Fibroblast of skin of abdomen (primary cell): ENCODE results near the gene DPH1.

ENCODE experiments used
- DNase-seq: peaks from one replicate; pipeline ENCODE4 v3.0.0-alpha.2; 2013

DPH1 gene

GRCh38 chr17:2027528-2028233 lies 2.3 kb upstream of the DPH1 start:
- no peak for DNase-seq

- DNase-seq = no peak
Measured at GRCh38 chr17:2028234-2028614, 1.7 kb upstream of the DPH1 start.

GRCh38 chr17:2028737-2029136 lies 1.2 kb upstream of the DPH1 start:
- DNase-seq = no peak

- peak; percentile 87 for DNase-seq
Measured at GRCh38 chr17:2030779-2031163, 818 bp downstream of the DPH1 start.

GRCh38 chr17:2033153-2033552 lies 3.2 kb downstream of the DPH1 start:
- DNase-seq = peak; percentile 33

GRCh38 chr17:2034157-2034556 lies 4.2 kb downstream of the DPH1 start:
- peak; percentile 90 for DNase-seq

- peak; percentile 98 for DNase-seq
Measured at GRCh38 chr17:2034806-2035540, 5.0 kb downstream of the DPH1 start.

- no peak for DNase-seq
Measured at GRCh38 chr17:2035541-2036488, 5.9 kb downstream of the DPH1 start.

- no peak for DNase-seq
Measured at GRCh38 chr17:2037155-2037554, 7.2 kb downstream of the DPH1 start.

- DNase-seq = no peak
Measured at GRCh38 chr17:2040219-2040827, 10.4 kb downstream of the DPH1 start.

GRCh38 chr17:2040942-2041560 lies 11.1 kb downstream of the DPH1 start:
- DNase-seq = no peak

- peak; percentile 94 for DNase-seq
Measured at GRCh38 chr17:2041561-2042389, 11.8 kb downstream of the DPH1 start, which contains the start of gene OVCA2. OVCA2 (plus strand) TSS chr17:2042022; CDS start chr17:2042048, 26 bp downstream.

- DNase-seq = peak; percentile 52
Measured at GRCh38 chr17:2042390-2042847, 12.5 kb downstream of the DPH1 start.

- DNase-seq = no peak
Measured at GRCh38 chr17:2042933-2043332, 13.0 kb downstream of the DPH1 start.

- DNase-seq = peak; percentile 66
Measured at GRCh38 chr17:2043785-2044184, 13.8 kb downstream of the DPH1 start.

GRCh38 chr17:2044263-2044894 lies 14.4 kb downstream of the DPH1 start:
- DNase-seq = no peak

GRCh38 chr17:2047590-2047989 lies 17.6 kb downstream of the DPH1 start:
- DNase-seq = no peak

- DNase-seq = no peak
Measured at GRCh38 chr17:2048805-2049204, 18.9 kb downstream of the DPH1 start.

- DNase-seq = peak; percentile 85
Measured at GRCh38 chr17:2049333-2050299, 19.7 kb downstream of the DPH1 start.
